Prostate gland (tissue), 2 donors: Measurements from ENCODE around the gene BRD7. TPM values are rescaled to one million over a fixed set of nuclear protein-coding genes. Genes with fewer than 3 reads are reported as not detected.

Experiments
- DNase-seq: peaks from one replicate; pipeline ENCODE4 v3.0.0-alpha.2; 2019; ENCODE audit warnings: low spot score
- H3K27ac ChIP-seq, 2 donors: fragments of 200-600 bp; sonication (generic); 2 replicates each; pipeline ENCODE4 v1.5.1; 2017 to 2019
- H3K27me3 ChIP-seq: fragments of 200-600 bp; sonication (generic); replicated peaks from 2 replicates; pipeline ENCODE4 v1.5.1; 2019; ENCODE audit not compliant: insufficient read depth
- H3K36me3 ChIP-seq, 2 donors: fragments of 200-600 bp; sonication (generic); 1 replicate in 1 of 2; 2 replicates in 1 of 2; pipeline versions ENCODE4 v1.5.1 to v1.8.1; 2017 to 2019
- H3K4me1 ChIP-seq: fragments of 200-600 bp; sonication (generic); replicated peaks from 2 replicates; pipeline ENCODE4 v1.5.1; 2019
- H3K4me3 ChIP-seq, 2 donors: fragments of 200-600 bp; sonication (generic); 2 replicates each; pipeline ENCODE4 v1.5.1; 2017 to 2019
- H3K9me3 ChIP-seq: fragments of 200-600 bp; sonication (generic); 2 replicates; pipeline ENCODE4 v1.5.1; 2017
- POLR2A ChIP-seq: fragments of 450-650 bp; IDR thresholded peaks from one replicate; pipeline ENCODE4 v1.6.1; 2016; ENCODE audit warnings: antibody characterized with exemption, mild to moderate bottlenecking
- POLR2AphosphoS5 ChIP-seq: sonication (generic); formaldehyde crosslinking; IDR thresholded peaks from one replicate; pipeline ENCODE4 v1.6.1; 2017; ENCODE audit warnings: antibody characterized with exemption
- WGBS: methylation state at CpG from one replicate; pipeline ENCODE4 v1.1.5; 2018; 5-methylcytosine and 5-hydroxymethylcytosine counted together
- intact Hi-C: fragments of 100-400 bp; cut with DNase I; formaldehyde crosslinking; loops from one replicate; pipeline ENCODE4 v1.14.2; 2022
- total RNA-seq, 2 donors: library from RNA; depleted of rRNA; stranded (reverse); fragments of >200 nt; gene quantifications; one replicate each; pipeline ENCODE4 v1.1.0, GENCODE V29; 2016
- TF ChIP-seq, protein P1 (sequence below), 4 experiments: fragments of 200-600 bp in 2 of 4; fragments of 450-650 bp in 2 of 4; sonication (generic) in 2 of 4; IDR thresholded peaks; 1 replicate in 3 of 4; 2 replicates in 1 of 4; pipeline ENCODE4 v1.5.1; 2016 to 2019; ENCODE audit warnings: antibody characterized with exemption in 4 of 4, mild to moderate bottlenecking in 2 of 4, moderate library complexity in 2 of 4

BRD7 gene
- total RNA-seq, 2 donors from 2014 or later: 38.7 to 66.0 TPM

DNA sequence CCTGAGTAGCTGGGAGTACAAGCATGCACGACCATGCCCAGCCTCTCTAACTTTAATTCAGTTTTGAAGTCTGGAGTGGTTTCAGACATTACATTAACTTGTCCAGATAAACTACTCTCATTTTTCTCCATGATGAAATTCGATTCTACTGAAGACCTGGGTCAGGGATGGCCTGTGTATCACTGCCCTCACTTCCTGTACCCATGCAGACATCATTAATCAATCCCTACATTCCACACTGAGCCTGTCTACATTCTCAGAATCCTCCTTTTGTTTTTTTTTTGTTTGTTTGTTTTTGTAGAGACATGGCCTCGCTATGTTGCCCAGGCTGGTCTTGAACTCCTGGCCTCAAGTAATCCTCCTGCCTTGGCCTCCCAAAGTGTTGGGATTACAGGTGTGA lies 79.9 kb downstream of the BRD7 start:
- no peak for TF ChIP-seq POLR2A
- TF ChIP-seq, protein P1, sequence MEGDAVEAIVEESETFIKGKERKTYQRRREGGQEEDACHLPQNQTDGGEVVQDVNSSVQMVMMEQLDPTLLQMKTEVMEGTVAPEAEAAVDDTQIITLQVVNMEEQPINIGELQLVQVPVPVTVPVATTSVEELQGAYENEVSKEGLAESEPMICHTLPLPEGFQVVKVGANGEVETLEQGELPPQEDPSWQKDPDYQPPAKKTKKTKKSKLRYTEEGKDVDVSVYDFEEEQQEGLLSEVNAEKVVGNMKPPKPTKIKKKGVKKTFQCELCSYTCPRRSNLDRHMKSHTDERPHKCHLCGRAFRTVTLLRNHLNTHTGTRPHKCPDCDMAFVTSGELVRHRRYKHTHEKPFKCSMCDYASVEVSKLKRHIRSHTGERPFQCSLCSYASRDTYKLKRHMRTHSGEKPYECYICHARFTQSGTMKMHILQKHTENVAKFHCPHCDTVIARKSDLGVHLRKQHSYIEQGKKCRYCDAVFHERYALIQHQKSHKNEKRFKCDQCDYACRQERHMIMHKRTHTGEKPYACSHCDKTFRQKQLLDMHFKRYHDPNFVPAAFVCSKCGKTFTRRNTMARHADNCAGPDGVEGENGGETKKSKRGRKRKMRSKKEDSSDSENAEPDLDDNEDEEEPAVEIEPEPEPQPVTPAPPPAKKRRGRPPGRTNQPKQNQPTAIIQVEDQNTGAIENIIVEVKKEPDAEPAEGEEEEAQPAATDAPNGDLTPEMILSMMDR (IDR thresholded peaks at IDR 0.05): no peak
- no peak for TF ChIP-seq POLR2AphosphoS5
- DNase-seq: no peak
- Histone ChIP-seq H3K27ac (no peak overlapping the region), H3K9me3 (no peaks in the 10 kb centered on the region), H3K4me1 (no peaks in the 10 kb centered on the region), H3K4me3 (no peak overlapping the region), H3K36me3 (no peaks in the 10 kb centered on the region), H3K27me3 (no peaks in the 10 kb centered on the region)
- WGBS: 85% methylated on average over 3 of the region's 3 CpGs
- intact Hi-C loops: no loop called here

GRCh38 chr16:50288026-50288425 lies 80.8 kb downstream of the BRD7 start:
- 89% methylated on average over 17 of the region's 17 CpGs for WGBS
- TF ChIP-seq, protein P1 (IDR thresholded peaks at IDR 0.05): no peak
- TF ChIP-seq POLR2A (no peak), POLR2AphosphoS5 (no peak)
- no peaks in the 10 kb centered on the region for H3K36me3 ChIP-seq
- no peak overlapping the region for H3K4me3 ChIP-seq
- no peak for DNase-seq
- H3K27ac ChIP-seq: no peak overlapping the region
- no peaks in the 10 kb centered on the region for H3K4me1 ChIP-seq
- H3K27me3 ChIP-seq: no peaks in the 10 kb centered on the region
- intact Hi-C loops: no loop called here
- H3K9me3 ChIP-seq: no peaks in the 10 kb centered on the region

- H3K27ac ChIP-seq: no peak overlapping the region
- intact Hi-C loops: no loop called here
- TF ChIP-seq POLR2A: no peak
- TF ChIP-seq, protein P1 (IDR thresholded peaks at IDR 0.05): no peak
- no peak for TF ChIP-seq POLR2AphosphoS5
- DNase-seq: no peak
- no peaks in the 10 kb centered on the region for H3K27me3 ChIP-seq
- no peaks in the 10 kb centered on the region for H3K9me3 ChIP-seq
- H3K36me3 ChIP-seq: no peaks in the 10 kb centered on the region
- H3K4me3 ChIP-seq: no peak overlapping the region
- H3K4me1 ChIP-seq: no peaks in the 10 kb centered on the region
- 99% methylated on average over 3 of the region's 3 CpGs for WGBS
These were observed 82.1 kb downstream of the BRD7 start for GRCh38 chr16:50286681-50287080.

DNA sequence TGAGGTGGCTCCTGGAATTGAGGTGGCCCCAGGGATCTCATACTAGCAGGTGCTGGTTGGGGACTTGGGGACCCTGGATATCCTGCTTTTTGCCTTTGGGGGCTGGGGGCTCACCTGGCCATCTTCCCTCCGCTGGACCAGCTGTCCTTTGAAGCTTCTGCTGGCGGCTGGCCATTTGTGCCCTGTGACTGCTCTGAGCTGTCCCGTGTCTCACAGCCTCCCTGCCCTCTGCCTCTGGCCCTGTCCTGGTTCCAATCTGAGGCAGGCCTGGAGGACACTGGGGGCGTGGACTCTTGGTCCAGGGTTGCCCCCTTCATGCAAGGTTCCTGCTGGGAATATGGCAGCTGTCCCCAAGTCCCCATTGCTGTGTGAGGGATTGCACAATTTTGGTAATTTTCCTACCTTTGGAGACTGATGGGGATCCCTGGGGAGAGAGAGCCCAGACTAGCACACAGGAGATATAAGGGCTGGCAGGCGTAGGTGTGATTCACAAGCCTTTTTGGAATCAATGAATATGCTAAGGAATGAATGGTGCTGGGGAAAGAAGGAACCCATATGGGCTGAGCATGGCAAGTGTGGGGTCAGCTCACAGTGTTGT lies 83.3 kb downstream of the BRD7 start:
- no peak for DNase-seq
- H3K27ac ChIP-seq: no peak overlapping the region
- H3K9me3 ChIP-seq: no peaks in the 10 kb centered on the region
- H3K4me1 ChIP-seq: no peaks in the 10 kb centered on the region
- TF ChIP-seq POLR2A (no peak), POLR2AphosphoS5 (no peak)
- TF ChIP-seq, protein P1 (IDR thresholded peaks at IDR 0.05): no peak
- H3K4me3 ChIP-seq: no peak overlapping the region
- H3K36me3 ChIP-seq: no peaks in the 10 kb centered on the region
- intact Hi-C loops: no loop called here
- H3K27me3 ChIP-seq: no peaks in the 10 kb centered on the region
- 76% methylated on average over 5 of the region's 5 CpGs for WGBS

GRCh38 chr16:50284131-50284911 lies 84.5 kb downstream of the BRD7 start:
- Histone ChIP-seq H3K4me1 (no peaks in the 10 kb centered on the region), H3K27ac (no peak overlapping the region), H3K27me3 (no peaks in the 10 kb centered on the region), H3K36me3 (no peaks in the 10 kb centered on the region), H3K9me3 (no peaks in the 10 kb centered on the region), H3K4me3 (no peak overlapping the region)
- TF ChIP-seq POLR2A (no peak), POLR2AphosphoS5 (no peak)
- TF ChIP-seq, protein P1 (IDR thresholded peaks at IDR 0.05): no peak
- WGBS: 63% methylated on average over 13 of the region's 14 CpGs
- intact Hi-C loops: no loop called here
- DNase-seq: no peak
